ENCODE measurements around the gene RASD1.

DNA sequence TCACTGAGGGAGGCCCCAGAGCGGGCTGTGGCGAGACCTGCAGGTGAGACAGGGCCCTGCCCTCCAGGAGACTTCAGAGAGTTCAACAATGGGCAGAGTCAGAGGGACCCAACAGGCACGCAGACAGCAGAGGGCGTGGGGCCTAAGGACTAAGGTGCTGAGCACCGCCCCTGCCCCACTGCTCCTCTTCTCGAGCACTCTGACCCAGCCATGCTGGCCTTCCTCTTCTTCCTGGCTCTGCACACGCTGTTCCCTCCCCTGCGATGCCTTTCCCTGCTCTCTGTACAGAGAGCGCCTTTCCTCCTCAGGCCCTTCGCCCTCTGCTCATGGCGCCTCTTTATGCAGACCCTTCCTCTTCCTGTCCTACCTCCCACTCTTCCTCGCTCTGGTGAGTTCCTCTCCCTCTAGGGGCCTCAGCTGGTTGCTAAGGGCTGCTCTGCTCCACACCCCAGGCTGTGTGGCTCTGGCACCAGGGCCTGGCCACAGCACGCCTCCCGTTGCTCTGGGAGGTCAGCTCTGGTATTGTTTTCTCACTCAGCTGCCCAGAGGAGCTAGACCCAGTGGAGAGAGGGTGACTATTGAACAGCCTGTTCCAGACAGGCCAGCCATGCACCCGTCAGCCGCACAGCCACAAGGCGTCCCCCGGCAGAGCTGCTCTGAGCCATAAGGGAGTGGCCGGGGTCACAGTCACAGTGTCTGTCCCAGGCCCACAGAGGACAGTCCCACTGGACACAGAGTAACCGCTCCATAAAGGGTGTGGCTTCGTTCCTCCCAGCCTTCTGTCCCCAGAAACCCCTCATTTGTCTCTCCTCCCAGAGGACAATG is 13.6 kb upstream of the RASD1 start:
- TF ChIP-seq, protein P1, sequence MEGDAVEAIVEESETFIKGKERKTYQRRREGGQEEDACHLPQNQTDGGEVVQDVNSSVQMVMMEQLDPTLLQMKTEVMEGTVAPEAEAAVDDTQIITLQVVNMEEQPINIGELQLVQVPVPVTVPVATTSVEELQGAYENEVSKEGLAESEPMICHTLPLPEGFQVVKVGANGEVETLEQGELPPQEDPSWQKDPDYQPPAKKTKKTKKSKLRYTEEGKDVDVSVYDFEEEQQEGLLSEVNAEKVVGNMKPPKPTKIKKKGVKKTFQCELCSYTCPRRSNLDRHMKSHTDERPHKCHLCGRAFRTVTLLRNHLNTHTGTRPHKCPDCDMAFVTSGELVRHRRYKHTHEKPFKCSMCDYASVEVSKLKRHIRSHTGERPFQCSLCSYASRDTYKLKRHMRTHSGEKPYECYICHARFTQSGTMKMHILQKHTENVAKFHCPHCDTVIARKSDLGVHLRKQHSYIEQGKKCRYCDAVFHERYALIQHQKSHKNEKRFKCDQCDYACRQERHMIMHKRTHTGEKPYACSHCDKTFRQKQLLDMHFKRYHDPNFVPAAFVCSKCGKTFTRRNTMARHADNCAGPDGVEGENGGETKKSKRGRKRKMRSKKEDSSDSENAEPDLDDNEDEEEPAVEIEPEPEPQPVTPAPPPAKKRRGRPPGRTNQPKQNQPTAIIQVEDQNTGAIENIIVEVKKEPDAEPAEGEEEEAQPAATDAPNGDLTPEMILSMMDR (IDR thresholded peaks at IDR 0.05), result no peak
- TF ChIP-seq POLR2A (IDR thresholded peaks at IDR 0.05) (no peak), POLR2AphosphoS5 (IDR thresholded peaks at IDR 0.05) (no peak), EP300 (IDR thresholded peaks at IDR 0.05; ENCODE audit: low read depth) (no peak)

Measured in transverse colon (tissue), 4 donors.